GM20431 (cell line): ENCODE measurements around the gene ZRANB3.
"Not testable (repeated sequence)": the region's sequence is repeated elsewhere in the genome, so short reads cannot be mapped to it uniquely, and the experiment has no call there.

Experiments used
- in situ Hi-C: fragments of 300-500 bp; cut with MseI, MboI; formaldehyde crosslinking; loops from one replicate; pipeline ENCODE4 v1.15.0; 2020; ENCODE audit warnings: low sequenced_read_pairs; ENCODE audit not compliant: unreplicated experiment

Gene ZRANB3

GRCh38 chr2:135152361-135152760 is 378.7 kb downstream of the ZRANB3 start:
- in situ Hi-C loops = no loop called here

- in situ Hi-C loops = no loop called here
Observed at GRCh38 chr2:135151615-135152014, 379.4 kb downstream of the ZRANB3 start.

GRCh38 chr2:135150725-135151124 is 380.3 kb downstream of the ZRANB3 start:
- in situ Hi-C loops = no loop called here

GRCh38 chr2:135149251-135149650 is 381.8 kb downstream of the ZRANB3 start:
- in situ Hi-C loops = no loop called here

GRCh38 chr2:135144343-135144742 is 386.7 kb downstream of the ZRANB3 start:
- in situ Hi-C loops = no loop called here

- in situ Hi-C loops = no loop called here
Observed at GRCh38 chr2:135142323-135142722, 388.7 kb downstream of the ZRANB3 start.

- in situ Hi-C loops = no loop called here
Observed at GRCh38 chr2:135140606-135141005, 390.4 kb downstream of the ZRANB3 start.

GRCh38 chr2:135132314-135132713 is 398.7 kb downstream of the ZRANB3 start:
- in situ Hi-C loops = no loop called here

GRCh38 chr2:135130751-135131150 is 400.3 kb downstream of the ZRANB3 start:
- in situ Hi-C loops = no loop called here

- in situ Hi-C loops = no loop called here
Observed at GRCh38 chr2:135125940-135126339, 405.1 kb downstream of the ZRANB3 start.

GRCh38 chr2:135124924-135125886 is 405.8 kb downstream of the ZRANB3 start:
- in situ Hi-C loops = no loop called here

GRCh38 chr2:135121658-135122039 is 409.4 kb downstream of the ZRANB3 start:
- in situ Hi-C loops = not testable (repeated sequence)

- in situ Hi-C loops = no loop called here
Observed at GRCh38 chr2:135121016-135121657, 409.9 kb downstream of the ZRANB3 start.

GRCh38 chr2:135119582-135119981 is 411.4 kb downstream of the ZRANB3 start:
- in situ Hi-C loops = no loop called here

GRCh38 chr2:135113322-135113721 is 417.7 kb downstream of the ZRANB3 start:
- in situ Hi-C loops = no loop called here

GRCh38 chr2:135105513-135106316 is 425.3 kb downstream of the ZRANB3 start:
- in situ Hi-C loops = not testable (repeated sequence)

GRCh38 chr2:135103843-135104242 is 427.2 kb downstream of the ZRANB3 start:
- in situ Hi-C loops = no loop called here

- in situ Hi-C loops = no loop called here
Observed at GRCh38 chr2:135099802-135100483, 431.1 kb downstream of the ZRANB3 start.

GRCh38 chr2:135097532-135098231 is 433.3 kb downstream of the ZRANB3 start:
- in situ Hi-C loops = no loop called here
